ENCODE results near the gene SHPK. TPM values are rescaled to one million over a fixed set of nuclear protein-coding genes. Genes with fewer than 3 reads are reported as not detected.

The SHPK gene
- total RNA-seq, 5 donors from 2014 or later (not counting 1 experiment from before 2014, with no cell fraction given) = 6.4 to 12.3 (median 10.5) TPM

DNA sequence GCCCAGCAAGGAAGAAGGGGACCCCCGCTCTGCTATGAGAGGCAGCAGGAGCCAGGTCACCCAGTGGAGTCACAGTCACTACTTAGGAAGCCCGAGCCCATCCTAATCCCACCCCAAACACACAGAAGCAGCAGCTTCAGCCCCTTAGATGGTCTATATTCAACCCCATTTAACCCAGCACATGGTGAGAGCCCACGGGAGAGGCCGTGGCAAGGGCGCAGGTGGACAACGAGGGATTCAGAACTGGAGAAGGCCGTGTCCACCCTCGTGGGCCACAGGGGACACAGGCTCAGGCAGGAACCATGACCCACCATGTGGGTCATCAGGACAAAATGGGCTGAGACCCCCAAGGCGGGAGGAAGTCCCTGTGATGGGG, 76.8 kb downstream of the SHPK start:
- Histone ChIP-seq H3K27ac (ENCODE audit: low read length) (no peak overlapping the region), H3K4me1 (ENCODE audit: control insufficient read depth in 1 of 2, extremely low read depth in 1 of 2, insufficient read depth in 2 of 2, low read length in 2 of 2) (peaks cover 0 to 22% of the 10 kb centered on the region in 2 experiments), H3K9me3 (no peaks in the 10 kb centered on the region), H3K36me3 (ENCODE audit: control insufficient read depth in 2 of 2, extremely low read depth in 1 of 2, insufficient read depth in 1 of 2, low read length in 1 of 2) (no peaks in the 10 kb centered on the region), H3K4me3 (ENCODE audit: control insufficient read depth in 1 of 2, extremely low read depth in 1 of 2, low read length in 1 of 2) (no peak overlapping the region), H3K27me3 (replicated peaks in 1 of 2; ENCODE audit: control insufficient read depth in 2 of 2, extremely low read depth in 1 of 2, insufficient read depth in 2 of 2, low read length in 1 of 2) (peaks cover 0 to 39% of the 10 kb centered on the region in 2 experiments)
- DNase-seq (no peak), ATAC-seq (replicated peaks in 1 of 4) (no peak)
- POLR2A ChIA-PET = no interaction called here
- no peak overlapping the region for H3K4me3 Mint-ChIP-seq
- H3K27me3 Mint-ChIP-seq = peaks cover 3 to 7% of the 10 kb centered on the region in 2 donors
- WGBS (ENCODE audit: insufficient coverage) = 90% methylated on average over 7 of the region's 9 CpGs
- H3K27ac Mint-ChIP-seq = no peak overlapping the region
- H3K36me3 Mint-ChIP-seq = no peaks in the 10 kb centered on the region
- no peaks in the 10 kb centered on the region for H3K9me3 Mint-ChIP-seq
- H3K4me1 Mint-ChIP-seq = peaks cover 0 to 17% (median 15%) of the 10 kb centered on the region in 3 donors
- CTCF ChIA-PET = no interaction called here

- Mint-ChIP-seq H3K27ac (peak overlapping the region in 1 of 2 donors; percentile 59), H3K9me3 (no peaks in the 10 kb centered on the region), H3K4me1 (peaks cover 0 to 17% (median 15%) of the 10 kb centered on the region in 3 donors), H3K27me3 (peaks cover 3 to 7% of the 10 kb centered on the region in 2 donors), H3K4me3 (peak overlapping the region in 1 of 3 donors; percentile 8), H3K36me3 (no peaks in the 10 kb centered on the region)
- no peaks in the 10 kb centered on the region for H3K36me3 ChIP-seq (ENCODE audit: control insufficient read depth in 2 of 2, extremely low read depth in 1 of 2, insufficient read depth in 1 of 2, low read length in 1 of 2)
- no peak overlapping the region for H3K27ac ChIP-seq (ENCODE audit: low read length)
- H3K4me1 ChIP-seq (ENCODE audit: control insufficient read depth in 1 of 2, extremely low read depth in 1 of 2, insufficient read depth in 2 of 2, low read length in 2 of 2) = peaks cover 0 to 22% of the 10 kb centered on the region in 2 experiments
- DNase-seq = peak in 32 of 35 experiments; percentile 12 to 63 (median 26)
- peaks cover 0 to 44% of the 10 kb centered on the region in 2 experiments for H3K27me3 ChIP-seq (replicated peaks in 1 of 2; ENCODE audit: control insufficient read depth in 2 of 2, extremely low read depth in 1 of 2, insufficient read depth in 2 of 2, low read length in 1 of 2)
- ChIA-PET CTCF (no interaction called here), POLR2A (no interaction called here)
- H3K9me3 ChIP-seq = no peaks in the 10 kb centered on the region
- 42% methylated on average over 13 of the region's 25 CpGs for WGBS (ENCODE audit: insufficient coverage)
- no peak overlapping the region for H3K4me3 ChIP-seq (ENCODE audit: control insufficient read depth in 1 of 2, extremely low read depth in 1 of 2, low read length in 1 of 2)
- ATAC-seq (replicated peaks in 1 of 4) = peak; percentile 45 to 87 (median 56)
These were observed 77.3 kb downstream of the SHPK start for GRCh38 chr17:3558603-3559269.

Other genes with a start within 250 kb of the SHPK start
- gene OR3A2, start 249.9 kb downstream of the SHPK start, total RNA-seq = 1 to 10 TPM in 4 of 5 donors, under 1 TPM in 1; 0.63 to 6.3 (median 2.9) TPM
- gene OR1E1, start 237.8 kb downstream of the SHPK start, total RNA-seq = not detected
- not detected for gene OR3A3, start 224.9 kb downstream of the SHPK start, total RNA-seq
- not detected for gene OR1E2, start 202.4 kb downstream of the SHPK start, total RNA-seq
- 1 to 10 TPM in 2 of 5 donors, not detected in 3; 1.3 to 1.5 TPM for gene SPATA22, start 164.4 kb downstream of the SHPK start, total RNA-seq
- gene ASPA, start 160.3 kb downstream of the SHPK start, total RNA-seq = not detected
- gene TRPV3, start 78.4 kb downstream of the SHPK start, total RNA-seq = 1 to 10 TPM in 1 of 5 donors, under 1 TPM in 4; 0.23 to 1.4 (median 0.44) TPM
- gene TRPV1, start 26.8 kb downstream of the SHPK start, total RNA-seq = 1 to 10 TPM; 4.3 to 8.0 (median 6.0) TPM
- 10 to 100 TPM in 3 of 5 donors, 1 to 10 TPM in 2; 7.1 to 15.9 (median 11.4) TPM for gene CTNS, start 510 bp upstream of the SHPK start, total RNA-seq
- gene TAX1BP3, start 32.3 kb upstream of the SHPK start, total RNA-seq = 10 to 100 TPM in 3 of 5 donors, 1 to 10 TPM in 2; 9.1 to 15.3 (median 14.6) TPM
- gene EMC6, start 32.6 kb upstream of the SHPK start, total RNA-seq = 10 to 100 TPM; 22.4 to 36.2 (median 33.6) TPM
- 10 to 100 TPM; 19.6 to 35.6 (median 29.9) TPM for gene P2RX5, start 59.9 kb upstream of the SHPK start, total RNA-seq
- gene HASPIN, start 87.7 kb upstream of the SHPK start, total RNA-seq = 1 to 10 TPM in 1 of 5 donors, under 1 TPM in 4; 0.33 to 1.0 (median 0.68) TPM
- 10 to 100 TPM; 13.0 to 40.0 (median 25.2) TPM for gene ITGAE, start 164.9 kb upstream of the SHPK start, total RNA-seq
- gene NCBP3, start 210.0 kb upstream of the SHPK start, total RNA-seq = 10 to 100 TPM; 35.6 to 55.5 (median 46.7) TPM